GM19397 (cell line): ENCODE measurements around the gene WSCD2.

ENCODE experiments used
- ATAC-seq: cut with Tn5 transposase; IDR thresholded peaks from one replicate; pipeline ENCODE4 v1.9.1; 2021; ENCODE audit warnings: mild to moderate bottlenecking, moderate library complexity; ENCODE audit not compliant: unreplicated experiment

WSCD2 gene

DNA sequence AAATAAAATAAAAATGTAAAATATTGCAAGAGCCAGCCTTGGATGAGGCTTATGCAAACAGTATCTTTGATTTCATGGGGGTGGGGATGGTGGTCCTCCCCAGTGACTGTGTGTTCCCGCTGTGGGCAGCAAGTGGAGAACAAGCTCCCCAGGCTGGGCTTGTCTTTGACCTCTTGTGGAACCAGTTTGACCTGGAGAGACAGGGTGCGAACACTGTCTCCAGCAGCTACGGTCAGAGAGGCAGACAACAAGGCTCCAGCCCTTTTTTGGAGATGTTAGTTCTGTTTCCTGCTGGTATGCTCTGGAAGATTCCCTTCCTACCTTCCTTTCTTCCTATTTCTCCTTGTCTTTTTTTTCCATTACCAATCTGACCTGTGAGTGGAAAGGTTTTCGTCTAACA, 21.8 kb upstream of the WSCD2 start:
- no peak for ATAC-seq

DNA sequence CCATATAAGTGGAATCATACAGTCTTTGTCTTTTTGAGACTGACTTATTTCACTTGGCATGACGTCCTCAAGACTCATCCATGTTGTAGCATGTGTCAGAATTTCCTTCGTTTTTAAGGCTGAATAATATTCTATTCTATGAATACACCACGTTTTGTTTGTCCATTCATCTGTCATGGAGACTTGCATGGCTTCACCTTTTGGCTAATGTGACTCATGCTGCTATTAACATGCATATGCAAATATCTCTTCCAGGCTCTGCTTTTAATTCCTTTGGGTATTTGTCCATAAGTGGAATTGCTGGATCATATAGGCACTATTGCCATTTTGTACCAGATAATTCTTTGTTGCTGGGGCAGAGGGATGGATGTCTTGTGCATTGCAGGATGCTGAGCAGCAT, 19.6 kb upstream of the WSCD2 start:
- no peak for ATAC-seq

DNA sequence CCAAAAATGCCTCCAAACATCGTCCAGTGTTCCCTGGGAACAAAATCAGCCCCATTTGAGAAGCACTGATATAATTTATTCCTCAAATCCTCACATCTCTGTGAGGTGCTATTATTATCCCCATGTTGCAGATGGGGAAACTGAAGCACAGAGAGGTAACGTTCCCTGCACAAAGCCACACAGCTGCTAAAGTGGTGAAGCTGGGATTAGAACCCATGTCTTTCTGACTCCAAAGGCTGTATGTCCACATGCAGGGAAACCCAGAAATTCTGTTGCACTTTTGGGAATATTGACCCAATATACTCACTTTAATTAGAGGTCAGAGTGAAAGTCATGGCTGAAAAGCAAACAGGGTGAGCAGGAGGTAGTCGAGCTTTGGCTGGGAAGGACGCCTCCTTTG, 19.1 kb upstream of the WSCD2 start:
- no peak for ATAC-seq

DNA sequence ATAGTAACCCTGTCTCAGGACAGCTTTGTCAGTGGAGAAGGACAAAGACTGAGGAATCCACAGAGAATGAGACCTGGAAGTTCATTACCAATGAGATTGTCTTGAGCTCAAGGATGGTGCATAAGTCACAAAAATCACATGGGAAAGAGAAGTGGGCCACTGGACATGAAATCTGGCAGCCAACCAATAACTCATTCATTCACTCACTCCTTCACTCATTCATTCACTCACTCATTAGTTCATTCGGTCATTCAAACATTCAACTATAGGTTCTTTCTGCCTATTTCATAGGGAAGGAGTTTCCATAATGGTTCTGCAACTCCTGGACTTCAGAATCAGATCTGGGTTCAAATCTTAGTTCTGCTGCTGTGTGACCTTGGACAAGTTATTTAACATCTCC, 18.2 kb upstream of the WSCD2 start:
- ATAC-seq, result no peak

DNA sequence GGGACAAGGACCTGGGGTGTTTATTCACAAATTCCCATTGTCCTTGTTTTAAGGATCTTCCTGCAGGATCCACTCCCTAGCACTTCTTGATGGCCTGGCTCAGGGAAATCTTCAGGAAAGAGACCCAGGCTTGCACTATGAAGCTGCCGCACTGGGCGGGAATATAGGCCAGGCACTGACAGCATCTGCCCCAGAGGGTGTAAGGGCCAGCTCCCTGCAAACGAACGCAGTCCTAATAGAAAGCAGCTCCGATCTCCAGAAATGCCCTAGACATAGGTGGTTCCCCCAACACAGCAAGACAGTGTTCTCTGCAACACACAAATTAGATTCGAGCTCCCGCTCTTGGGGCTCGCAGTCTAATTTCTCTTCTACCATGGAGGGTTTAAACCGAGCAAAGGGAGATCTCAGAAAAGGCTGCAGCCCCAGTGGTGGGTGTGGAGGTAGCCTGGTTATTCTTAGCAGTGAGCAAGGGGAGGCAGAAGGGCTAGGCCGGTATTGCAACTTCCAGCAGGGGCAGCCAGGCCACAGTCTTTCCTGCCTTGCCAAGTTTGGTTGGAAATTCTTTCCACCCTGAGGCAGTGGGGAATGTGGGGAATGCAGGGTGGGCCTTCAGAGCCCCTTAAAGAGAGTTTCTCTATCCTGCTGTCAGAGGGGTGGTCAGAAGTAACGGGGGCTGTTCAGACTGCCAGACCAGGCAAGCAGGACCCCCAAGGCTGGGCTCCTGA, 16.1 kb upstream of the WSCD2 start:
- no peak for ATAC-seq

DNA sequence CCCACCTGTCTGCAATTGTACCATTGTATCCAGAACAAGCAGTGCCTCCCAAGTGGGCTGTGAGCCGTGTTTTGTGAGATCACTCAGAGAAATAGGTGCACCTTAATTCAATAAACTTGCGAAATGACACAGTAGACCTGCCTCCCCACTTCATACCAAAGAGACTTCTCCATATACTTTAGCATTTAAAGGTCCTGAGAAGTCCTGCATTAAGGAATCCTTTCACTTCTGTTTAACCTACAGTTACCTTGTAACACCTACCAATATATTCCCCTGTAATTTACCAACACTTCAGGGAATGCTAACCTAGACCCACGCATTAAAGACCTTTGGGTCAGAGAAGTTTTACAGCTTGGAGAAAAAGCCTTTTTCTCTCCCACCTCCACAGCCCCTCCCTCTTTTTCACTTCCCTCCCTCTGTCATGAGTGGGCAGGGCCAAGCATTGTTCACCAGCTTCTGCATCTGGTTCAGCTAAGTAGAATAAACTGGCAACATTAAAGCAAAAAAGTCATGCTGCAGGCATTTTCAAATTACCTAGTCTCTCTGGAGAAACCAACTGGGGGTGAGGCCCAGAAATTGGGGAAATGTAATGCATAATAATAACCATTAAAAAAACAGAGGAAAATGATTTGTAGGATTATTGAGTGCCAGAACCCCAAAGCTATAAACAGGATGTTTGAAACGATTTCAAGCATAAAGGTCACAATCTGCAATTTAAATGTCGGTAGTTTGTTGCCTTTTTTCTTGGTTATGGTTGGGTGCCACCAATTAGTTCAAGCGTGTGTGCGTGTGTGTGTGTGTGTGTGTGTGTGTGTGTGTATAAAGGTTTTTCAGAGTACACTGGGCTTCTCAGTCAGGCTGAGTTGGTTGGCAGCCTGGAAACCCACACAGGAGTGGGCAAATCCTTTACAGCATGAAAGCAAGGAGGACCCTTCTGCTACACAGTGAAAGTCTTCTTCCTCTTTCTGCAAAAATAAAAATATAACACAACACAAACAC, 13.7 kb upstream of the WSCD2 start:
- no peak for ATAC-seq

DNA sequence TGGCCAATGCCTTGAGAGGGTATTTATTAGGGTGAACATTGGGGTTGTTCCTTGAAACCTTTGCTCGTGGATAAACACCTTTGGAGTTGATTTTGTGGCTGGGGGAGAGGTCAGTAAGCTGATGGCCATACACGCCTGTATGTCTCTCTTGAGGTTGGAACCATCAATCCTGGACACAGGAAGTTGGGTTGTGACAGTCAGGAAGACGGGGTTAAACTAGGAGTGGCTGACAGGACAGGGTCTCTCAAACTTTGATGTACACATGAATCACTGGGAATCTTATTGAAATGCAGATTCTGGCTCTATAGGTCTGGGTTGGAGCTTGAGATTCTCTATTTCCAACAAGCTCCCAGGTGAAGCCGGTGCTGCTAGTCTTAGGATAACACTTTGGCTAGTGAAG, 12.8 kb upstream of the WSCD2 start:
- ATAC-seq, result no peak

DNA sequence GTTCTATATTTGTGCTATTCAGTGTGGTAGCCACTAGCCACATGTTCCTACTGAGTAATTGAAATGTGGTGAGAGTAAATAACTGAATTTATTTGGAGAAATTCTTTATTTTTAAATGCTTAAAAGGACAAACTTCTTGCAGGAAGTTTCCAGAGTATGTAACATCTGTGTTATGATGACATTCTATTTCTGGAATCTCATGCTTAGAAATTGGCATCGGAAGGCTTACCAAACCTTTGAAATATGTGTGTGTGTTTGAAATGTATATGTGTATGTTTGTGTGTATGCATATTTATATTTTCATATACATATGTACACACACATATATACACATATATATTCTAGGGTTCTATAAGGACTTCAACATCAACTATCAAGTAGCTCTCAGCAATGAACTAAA, 12.4 kb upstream of the WSCD2 start:
- no peak for ATAC-seq

DNA sequence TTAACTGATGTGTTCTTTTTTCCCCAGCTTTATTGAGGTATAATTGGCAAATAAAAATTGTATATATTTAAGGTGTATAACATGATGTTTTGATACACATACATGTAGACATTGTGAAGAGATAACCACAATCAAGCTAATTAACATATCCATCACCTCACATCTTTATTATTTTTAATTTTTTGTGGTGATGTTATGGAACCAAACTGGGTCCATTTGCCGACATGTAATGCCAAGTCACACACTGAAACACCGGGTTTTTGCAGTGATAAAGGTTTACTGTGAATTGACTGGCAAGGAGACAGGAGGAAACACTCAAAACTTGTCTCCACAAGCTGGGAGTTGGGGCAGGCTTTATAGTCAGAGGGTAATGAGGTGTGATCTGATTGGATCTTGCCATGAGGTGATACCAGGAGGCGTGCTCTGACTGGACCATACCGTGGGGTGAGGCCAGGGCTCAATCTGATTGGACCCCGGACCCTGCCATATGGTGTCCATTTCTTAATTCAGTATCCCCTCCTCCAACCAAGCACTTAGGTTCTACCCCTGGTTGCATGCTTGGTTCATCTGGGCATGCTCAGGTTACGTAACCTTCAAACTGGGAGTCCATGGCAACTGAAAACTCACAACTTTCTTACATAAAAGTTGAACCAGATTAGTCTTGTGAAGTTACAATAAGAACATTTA, 11.8 kb upstream of the WSCD2 start:
- ATAC-seq, result no peak

DNA sequence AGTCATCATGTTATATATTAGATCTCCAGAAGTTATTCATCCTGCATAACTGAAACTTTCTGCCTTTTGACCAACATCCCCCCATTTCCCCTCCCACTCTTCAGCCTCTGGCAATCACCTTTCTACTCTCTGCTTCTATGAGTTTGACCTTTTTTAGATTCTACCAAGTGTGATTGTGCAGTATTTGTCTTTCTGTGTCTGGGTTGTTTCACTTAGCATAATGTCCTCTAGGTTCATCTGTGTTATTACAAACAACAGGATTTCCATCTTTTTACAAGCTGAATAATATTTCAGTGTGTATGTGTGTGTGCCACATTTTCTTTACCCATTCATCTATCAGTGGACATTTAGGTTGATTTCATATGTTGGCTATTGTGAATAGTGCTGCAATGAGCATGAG, 11.2 kb upstream of the WSCD2 start:
- ATAC-seq, result no peak

DNA sequence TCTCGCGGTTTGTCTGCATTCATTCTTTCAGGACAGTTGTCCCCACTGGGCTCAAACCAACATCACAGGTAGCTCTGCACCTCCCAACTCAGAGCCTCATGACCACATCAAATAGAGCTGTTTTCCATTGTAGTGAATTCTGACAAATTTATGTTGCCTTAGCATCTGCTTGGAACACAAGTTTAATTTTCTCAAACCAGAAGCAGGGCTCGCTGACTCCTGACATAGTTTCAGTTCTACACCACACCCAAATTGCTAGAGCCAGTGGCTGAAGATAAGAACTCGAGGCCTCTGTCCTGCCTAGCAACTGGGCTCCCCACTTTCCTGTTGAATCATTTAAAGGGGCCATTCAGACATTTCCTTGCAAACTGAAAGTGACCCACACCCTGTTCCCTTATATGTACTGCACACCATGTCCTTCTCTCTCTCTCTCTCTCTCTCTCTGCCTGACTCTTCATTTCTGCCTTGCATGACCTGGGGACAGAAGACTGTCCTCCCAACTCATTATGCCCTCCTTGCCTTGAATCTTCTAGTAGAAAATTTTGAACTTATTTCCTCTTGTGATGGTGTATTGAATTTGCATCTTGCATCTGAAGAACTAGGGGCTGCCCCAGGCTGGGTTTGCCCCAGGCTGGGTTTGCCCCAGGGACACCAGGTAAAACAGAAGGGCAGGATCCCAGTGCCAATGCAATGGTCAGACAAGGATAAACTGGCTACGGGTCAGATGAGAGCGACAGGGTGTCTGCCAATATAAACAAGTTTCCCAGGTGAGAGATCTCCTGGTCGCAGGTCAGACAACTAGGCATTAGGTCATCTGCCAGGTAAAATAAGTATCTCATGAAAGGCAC, 9.7 kb upstream of the WSCD2 start:
- ATAC-seq, result no peak

DNA sequence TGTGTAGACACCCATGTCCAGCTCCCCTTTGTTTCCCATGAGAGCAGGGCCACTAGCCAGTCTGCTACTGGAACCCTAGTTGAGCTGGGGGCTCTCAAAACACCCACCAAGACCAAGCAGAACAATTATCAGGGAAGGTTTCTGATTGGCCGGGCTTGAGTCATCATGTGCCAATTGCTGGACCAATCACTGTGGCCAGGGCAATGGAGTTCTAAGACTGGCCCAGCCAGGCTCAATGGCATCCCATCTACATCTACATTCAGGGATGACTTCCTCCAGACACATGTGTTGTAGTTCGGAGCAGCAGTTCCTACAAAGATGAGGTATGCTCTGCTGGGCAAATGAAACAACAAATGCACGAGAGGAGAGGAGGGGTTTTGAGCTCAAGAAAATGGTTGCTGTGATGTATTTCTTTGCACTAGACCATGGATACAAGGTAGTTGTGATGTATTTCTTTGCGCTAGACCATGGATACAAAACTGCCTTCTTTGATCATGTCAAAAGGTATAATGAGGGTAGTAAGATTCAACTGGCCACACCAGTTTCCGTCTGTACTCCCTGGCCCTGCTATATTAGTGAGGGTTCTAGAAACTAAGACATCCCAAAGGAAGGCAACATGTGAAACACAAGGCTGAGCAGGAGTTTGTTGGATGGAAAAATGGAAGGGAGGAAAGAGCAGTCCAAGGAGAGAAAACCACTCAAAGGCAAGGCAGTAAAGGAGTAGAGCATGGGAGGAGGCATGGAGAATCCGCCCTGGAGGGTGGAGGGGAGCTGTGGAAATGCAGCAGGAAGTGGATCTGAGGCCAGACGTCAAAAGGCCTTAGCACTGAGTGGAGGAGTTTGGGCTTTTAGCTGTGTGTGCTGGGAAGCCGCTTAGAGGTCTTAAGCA, 8.9 kb upstream of the WSCD2 start:
- ATAC-seq, result no peak

DNA sequence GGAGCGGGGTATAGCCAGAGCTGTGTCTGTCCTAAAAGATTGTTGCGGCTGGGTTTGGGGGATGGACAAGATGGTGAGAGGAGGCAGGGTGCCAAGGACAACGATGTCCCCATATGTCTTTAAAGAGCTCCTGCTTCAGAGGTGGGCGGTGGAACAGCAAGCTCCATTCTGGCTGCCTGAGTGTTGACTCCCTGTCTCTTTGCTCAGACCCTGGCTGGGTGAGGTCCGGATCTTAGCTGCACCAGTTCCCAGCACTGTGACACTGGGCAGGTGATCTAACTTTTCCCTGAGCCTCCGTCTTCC, 8.3 kb upstream of the WSCD2 start:
- no peak for ATAC-seq

DNA sequence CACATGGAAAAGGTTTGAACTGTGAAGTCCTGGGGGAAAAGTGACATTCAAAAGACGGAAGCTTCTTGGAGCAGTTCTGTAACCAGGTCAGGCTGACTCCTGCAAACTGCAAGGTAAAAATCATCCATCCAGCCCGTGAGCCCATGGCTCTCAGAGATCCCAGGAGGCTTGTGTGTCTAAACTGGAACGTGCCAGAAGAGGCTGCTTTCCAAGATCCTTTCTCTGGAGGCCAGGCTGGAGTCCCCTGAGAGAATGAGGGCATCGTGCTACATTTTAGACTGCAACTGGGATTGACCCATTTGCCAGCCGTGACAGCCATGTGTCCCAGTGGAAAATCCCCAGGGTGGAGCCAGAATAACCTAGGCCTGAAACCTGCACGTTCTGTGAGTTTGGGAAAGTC, 7.8 kb upstream of the WSCD2 start:
- no peak for ATAC-seq

DNA sequence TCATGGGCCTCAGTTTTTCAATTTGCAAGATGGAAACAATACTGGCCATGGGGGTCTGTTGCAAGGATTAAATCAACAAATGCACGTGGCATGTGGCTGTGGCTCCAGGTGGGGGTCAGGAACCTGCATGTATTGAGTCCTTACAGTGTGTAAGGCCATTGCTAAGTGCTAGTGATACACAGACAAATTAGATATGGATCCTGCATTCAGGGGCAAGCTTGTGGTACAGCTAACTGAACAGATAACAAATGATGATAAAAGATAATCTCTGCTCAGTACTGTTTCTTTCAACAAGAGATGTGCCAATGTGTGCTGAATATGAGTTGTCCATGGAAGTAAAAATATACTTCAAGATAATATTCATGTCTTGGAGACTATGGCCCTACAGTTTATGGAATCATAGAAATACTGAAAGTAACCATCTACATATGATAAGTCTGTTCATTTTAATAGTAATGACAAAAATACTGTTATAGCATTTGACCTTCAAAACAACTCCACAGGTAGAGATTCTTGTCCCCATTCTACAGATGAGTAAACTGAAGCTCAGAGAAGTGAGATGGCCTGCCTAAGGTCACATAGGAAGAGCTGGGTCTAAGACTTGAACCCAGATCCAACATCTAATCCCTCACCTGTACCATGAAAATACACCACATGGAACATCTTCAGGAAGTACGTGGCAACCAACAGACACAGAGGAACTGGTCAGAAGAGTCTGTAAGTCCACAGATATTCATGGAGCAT, 7.2 kb upstream of the WSCD2 start:
- ATAC-seq, result no peak

DNA sequence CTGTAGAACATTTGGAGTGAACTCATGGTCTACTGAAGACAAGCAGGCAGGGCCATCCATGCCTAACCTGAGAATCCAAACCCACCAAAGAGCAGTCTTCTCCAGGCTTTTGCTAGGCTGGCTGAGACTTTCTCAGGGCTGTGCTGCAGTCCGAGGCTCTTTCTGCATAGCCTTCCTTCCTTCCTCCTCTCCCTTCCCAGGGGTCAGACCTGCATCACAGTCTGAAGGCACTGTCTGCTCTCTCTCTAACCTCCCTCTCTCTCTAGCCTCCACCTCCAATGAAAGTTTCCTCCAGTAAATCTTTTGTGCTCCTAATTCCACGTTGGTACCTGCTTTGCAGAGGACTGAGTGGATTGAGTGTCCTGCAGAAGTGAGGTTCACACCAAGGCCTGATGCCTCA, 6.4 kb upstream of the WSCD2 start:
- no peak for ATAC-seq

DNA sequence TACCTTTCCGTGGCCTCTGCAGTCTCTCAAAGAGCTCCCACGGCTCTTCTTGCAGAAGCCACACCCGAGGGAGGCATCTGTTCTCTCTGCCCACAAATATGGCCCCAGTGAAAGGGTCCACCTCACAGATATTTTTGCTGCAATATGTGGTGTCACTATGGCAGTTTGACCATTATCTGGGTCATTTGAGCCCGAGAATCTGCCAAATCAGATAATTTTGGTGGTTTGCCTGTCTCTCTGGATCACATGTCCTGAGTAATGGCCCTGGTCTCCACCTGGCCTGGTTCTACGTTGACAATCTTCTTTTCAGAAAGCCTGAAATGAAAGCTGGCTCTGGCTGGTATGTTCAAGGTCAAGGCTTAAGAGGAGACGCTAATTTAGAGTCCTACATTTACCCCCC, 5.7 kb upstream of the WSCD2 start:
- no peak for ATAC-seq

DNA sequence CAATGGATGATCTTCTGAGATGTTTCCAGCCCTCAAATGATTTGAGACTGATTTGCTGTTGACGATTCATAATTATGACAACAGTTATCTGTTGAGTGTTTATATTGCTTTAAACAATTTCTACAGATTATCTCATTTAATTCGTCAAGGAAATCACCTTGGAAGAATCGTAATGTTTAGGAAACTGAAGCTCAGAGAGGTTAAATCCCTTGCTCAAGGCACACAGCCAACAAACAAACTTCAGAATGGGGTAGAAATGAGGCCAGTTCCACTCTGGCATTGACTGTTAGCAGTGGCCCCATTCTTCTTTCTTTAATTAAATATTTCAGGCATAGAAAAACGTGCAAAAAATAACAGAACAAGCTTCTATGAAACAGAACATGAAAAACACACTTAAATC, 4.0 kb upstream of the WSCD2 start:
- no peak for ATAC-seq

DNA sequence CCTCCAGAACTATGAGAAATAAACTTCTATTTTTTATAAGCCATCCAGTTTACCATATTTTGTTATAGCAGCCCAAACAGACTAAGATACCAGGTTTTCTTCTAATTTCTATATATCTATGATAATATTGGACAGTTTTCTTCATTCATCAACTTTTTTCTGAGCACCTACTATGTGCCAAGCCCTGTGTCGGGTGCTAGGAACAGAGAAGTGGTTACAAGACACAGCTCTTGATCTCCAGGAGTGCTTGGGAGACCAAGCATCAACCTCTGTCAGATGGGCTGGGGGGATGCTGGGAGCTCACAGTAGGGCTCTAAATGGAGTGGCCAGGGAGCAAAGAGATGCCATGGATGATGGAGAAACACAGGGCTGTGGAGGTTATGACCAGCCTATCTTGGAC, 2.9 kb upstream of the WSCD2 start:
- ATAC-seq, result no peak
